Measurements from ENCODE around the gene ABCA4.

Gene ABCA4

GRCh38 chr1:93967306-93967705 lies 153.6 kb downstream of the ABCA4 start:
- no peak for TF ChIP-seq CTCF (IDR thresholded peaks at IDR 0.05; ENCODE audit: insufficient read depth, low read length, missing control alignments)
- ChIA-PET CTCF (interaction anchor here (1.0 to 3.0 kb wide), 2 partner anchors 57 to 58 kb away, joined by 5 to 8 read pairs; no protein-coding TSS in a partner anchor), POLR2A (no interaction called here)

GRCh38 chr1:93965888-93966287 lies 155.1 kb downstream of the ABCA4 start:
- no peak for TF ChIP-seq CTCF (IDR thresholded peaks at IDR 0.05; ENCODE audit: insufficient read depth, low read length, missing control alignments)
- ChIA-PET POLR2A (no interaction called here), CTCF (interaction anchor here (3.0 kb wide), 1 partner anchor 60 kb away, joined by 8 read pairs; no protein-coding TSS in a partner anchor)
- DNase-seq (ENCODE audit: low read depth, low spot score): no peak
- no peak overlapping the region for H3K4me3 ChIP-seq (ENCODE audit: low read depth, low read length)

More at GRCh38 chr1:93967306-93967705, 153.6 kb downstream of the ABCA4 start:
- DNase-seq (ENCODE audit: low read depth, low spot score): no peak
- H3K4me3 ChIP-seq (ENCODE audit: low read depth, low read length): no peak overlapping the region

GRCh38 chr1:93965256-93965655 lies 155.7 kb downstream of the ABCA4 start:
- CTCF ChIA-PET: no interaction called here
- no peak for DNase-seq (ENCODE audit: low read depth, low spot score)
- no peak for TF ChIP-seq CTCF (IDR thresholded peaks at IDR 0.05; ENCODE audit: insufficient read depth, low read length, missing control alignments)
- H3K4me3 ChIP-seq (ENCODE audit: low read depth, low read length): no peak overlapping the region
- POLR2A ChIA-PET: no interaction called here

GRCh38 chr1:93964777-93965200 lies 156.2 kb downstream of the ABCA4 start:
- TF ChIP-seq CTCF (IDR thresholded peaks at IDR 0.05; ENCODE audit: insufficient read depth, low read length, missing control alignments): no peak
- H3K4me3 ChIP-seq (ENCODE audit: low read depth, low read length): no peak overlapping the region
- DNase-seq (ENCODE audit: low read depth, low spot score): no peak
- POLR2A ChIA-PET: no interaction called here
- CTCF ChIA-PET: interaction anchor here (1.3 kb wide), 1 partner anchor 55 kb away, joined by 5 read pairs; the partner anchor contains the start of gene GCLM

GRCh38 chr1:93964096-93964776 lies 156.7 kb downstream of the ABCA4 start:
- ChIA-PET POLR2A (no interaction called here), CTCF (interaction anchor here (1.3 kb wide), 1 partner anchor 55 kb away, joined by 5 read pairs; the partner anchor contains the start of gene GCLM)
- no peak for DNase-seq (ENCODE audit: low read depth, low spot score)
- no peak for TF ChIP-seq CTCF (IDR thresholded peaks at IDR 0.05; ENCODE audit: insufficient read depth, low read length, missing control alignments)
- no peak overlapping the region for H3K4me3 ChIP-seq (ENCODE audit: low read depth, low read length)

- POLR2A ChIA-PET: no interaction called here
- no peak for TF ChIP-seq CTCF (IDR thresholded peaks at IDR 0.05; ENCODE audit: insufficient read depth, low read length, missing control alignments)
- CTCF ChIA-PET: interaction anchor here (1.3 to 1.8 kb wide), 2 partner anchors 54 kb away, joined by 5 read pairs; partner anchors contain the start of gene GCLM
- DNase-seq (ENCODE audit: low read depth, low spot score): no peak
- H3K4me3 ChIP-seq (ENCODE audit: low read depth, low read length): no peak overlapping the region
These were observed 157.4 kb downstream of the ABCA4 start for GRCh38 chr1:93963585-93963984.

Measured in AG04449 (cell line).